ENCODE measurements around the gene KCNV2. TPM values are rescaled to one million over a fixed set of nuclear protein-coding genes. Genes with fewer than 3 reads are reported as not detected.

KCNV2 gene
- total and polyA plus RNA-seq, 2 of the 13 experiments (the other 11 are each of a cell fraction or from before 2014, with no cell fraction given): not detected

- no peak overlapping the region for H3K4me3 ChIP-seq (replicated peaks in 1 of 3; ENCODE audit: insufficient read depth in 1 of 3, low read depth in 2 of 3, low read length in 3 of 3)
- no peak for DNase-seq (ENCODE audit: low spot score)
- H3K4me1 ChIP-seq (ENCODE audit: insufficient read depth, low read length): peaks cover 27% of the 10 kb centered on the region
- ChIA-PET CTCF (ENCODE audit: low intra/inter-chr PET ratio, low total read pairs) (no interaction called here), POLR2A (no interaction called here)
- no TSS peak for BruUV-seq (replicated peaks)
- in situ Hi-C loops (cut with HindIII; ENCODE audit: extremely low pct_ligation_motif_present, low pct_unique_long_range_greater_than_20kb): no loop called here
- H3K36me3 ChIP-seq (replicated peaks in 1 of 2; ENCODE audit: control insufficient read depth in 1 of 2, insufficient read depth in 2 of 2, low read length in 2 of 2): no peaks in the 10 kb centered on the region
- H4K20me1 ChIP-seq (ENCODE audit: insufficient read depth, low read length): no peaks in the 10 kb centered on the region
- H3K27ac ChIP-seq (ENCODE audit: extremely low read length, insufficient read depth, low read length): no peak overlapping the region
- TF ChIP-seq ELF3 (CRISPR knock-in tag; IDR thresholded peaks at IDR 0.05) (no peak), ZNF598 (CRISPR knock-in tag; IDR thresholded peaks at IDR 0.05; ENCODE audit: borderline replicate concordance) (no peak), CENPX (CRISPR knock-in tag; IDR thresholded peaks at IDR 0.05) (no peak), ZIK1 (CRISPR knock-in tag; IDR thresholded peaks at IDR 0.05; ENCODE audit: borderline replicate concordance, low read depth) (no peak), ATF6 (CRISPR knock-in tag; conservative IDR thresholded peaks at IDR 0.05) (no peak), ELK4 (CRISPR knock-in tag; IDR thresholded peaks at IDR 0.05; ENCODE audit: borderline replicate concordance) (no peak), JUN (CRISPR knock-in tag; IDR thresholded peaks at IDR 0.05) (no peak), ZNF773 (CRISPR knock-in tag; IDR thresholded peaks at IDR 0.05; ENCODE audit: borderline replicate concordance) (no peak), TOE1 (CRISPR knock-in tag; IDR thresholded peaks at IDR 0.05) (no peak), REL (CRISPR knock-in tag; conservative IDR thresholded peaks at IDR 0.05) (no peak), ATF1 (CRISPR knock-in tag; IDR thresholded peaks at IDR 0.05) (no peak)
- no peak overlapping the region for H3K9ac ChIP-seq (ENCODE audit: insufficient read depth, low read depth, low read length)
- intact Hi-C loops (cut with micrococcal nuclease; ENCODE audit: unreplicated experiment): no loop called here
- H2AFZ ChIP-seq (ENCODE audit: low read length): no peak overlapping the region
- H3K9me3 ChIP-seq (ENCODE audit: low read length): no peaks in the 10 kb centered on the region
- H3K27me3 ChIP-seq (ENCODE audit: control insufficient read depth in 1 of 2, insufficient read depth in 2 of 2, low read length in 2 of 2): no peaks in the 10 kb centered on the region
- H3K4me2 ChIP-seq (ENCODE audit: low read depth, low read length): no peak overlapping the region
- no peaks in the 10 kb centered on the region for H3K79me2 ChIP-seq (ENCODE audit: insufficient read depth, low read length)
- no peak for FAIRE-seq
- 97% methylated on average over 2 of the region's 2 CpGs for WGBS (ENCODE audit: low lambda C conversion rate)
- ATAC-seq: no peak
Measured at GRCh38 chr9:2679011-2679410, 38.3 kb upstream of the KCNV2 start.
